Activated effector memory CD4-positive, alpha-beta T cell treated with anti-CD3 and anti-CD28 coated beads, Interleukin-2, amount 50 U/mL, for 16 hours (primary cell): ENCODE data around the gene ZW10.
"Not testable (repeated sequence)": the region's sequence is repeated elsewhere in the genome, so short reads cannot be mapped to it uniquely, and the experiment has no call there.

ENCODE experiments used
- DNase-seq: peaks from one replicate; pipeline ENCODE4 v3.0.0-alpha.2; 2020

The ZW10 gene, protein sequence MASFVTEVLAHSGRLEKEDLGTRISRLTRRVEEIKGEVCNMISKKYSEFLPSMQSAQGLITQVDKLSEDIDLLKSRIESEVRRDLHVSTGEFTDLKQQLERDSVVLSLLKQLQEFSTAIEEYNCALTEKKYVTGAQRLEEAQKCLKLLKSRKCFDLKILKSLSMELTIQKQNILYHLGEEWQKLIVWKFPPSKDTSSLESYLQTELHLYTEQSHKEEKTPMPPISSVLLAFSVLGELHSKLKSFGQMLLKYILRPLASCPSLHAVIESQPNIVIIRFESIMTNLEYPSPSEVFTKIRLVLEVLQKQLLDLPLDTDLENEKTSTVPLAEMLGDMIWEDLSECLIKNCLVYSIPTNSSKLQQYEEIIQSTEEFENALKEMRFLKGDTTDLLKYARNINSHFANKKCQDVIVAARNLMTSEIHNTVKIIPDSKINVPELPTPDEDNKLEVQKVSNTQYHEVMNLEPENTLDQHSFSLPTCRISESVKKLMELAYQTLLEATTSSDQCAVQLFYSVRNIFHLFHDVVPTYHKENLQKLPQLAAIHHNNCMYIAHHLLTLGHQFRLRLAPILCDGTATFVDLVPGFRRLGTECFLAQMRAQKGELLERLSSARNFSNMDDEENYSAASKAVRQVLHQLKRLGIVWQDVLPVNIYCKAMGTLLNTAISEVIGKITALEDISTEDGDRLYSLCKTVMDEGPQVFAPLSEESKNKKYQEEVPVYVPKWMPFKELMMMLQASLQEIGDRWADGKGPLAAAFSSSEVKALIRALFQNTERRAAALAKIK

DNA sequence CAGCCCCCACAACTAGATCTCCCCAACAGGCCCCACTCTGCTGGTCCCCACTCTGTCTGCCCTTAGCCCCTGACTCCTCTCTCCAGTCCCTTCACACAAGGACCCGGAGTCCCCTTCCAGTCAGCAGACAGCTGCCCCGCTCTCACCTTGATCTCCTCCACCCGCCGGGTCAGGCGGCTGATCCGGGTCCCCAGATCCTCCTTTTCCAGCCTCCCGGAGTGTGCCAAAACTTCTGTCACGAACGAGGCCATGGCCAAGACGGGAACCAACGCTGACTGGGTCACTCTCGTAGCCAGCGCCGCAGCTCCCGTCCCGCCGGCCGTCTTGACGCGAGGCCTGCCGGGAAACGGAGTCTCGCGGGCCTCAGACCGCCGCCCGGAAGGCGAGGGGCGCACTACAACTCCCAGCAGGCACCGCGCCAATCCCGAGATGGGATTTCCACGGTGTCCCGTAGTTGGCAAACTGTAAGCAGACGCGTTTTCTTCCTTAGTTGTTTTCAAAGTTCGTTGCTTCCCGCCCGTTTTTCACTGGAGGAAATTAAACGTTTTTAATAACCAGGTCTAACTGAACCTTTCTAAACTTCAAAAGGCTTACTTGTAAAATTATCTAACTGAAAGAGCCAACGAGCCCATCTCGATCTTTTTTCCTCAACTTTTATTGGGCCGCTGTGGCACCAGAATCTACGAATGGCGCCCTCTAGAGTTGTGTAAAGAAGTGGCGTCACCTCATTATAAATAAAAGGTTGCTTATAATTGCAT lies at the start of gene ZW10:
Gene ZW10 (minus strand): TSS at position 277 of the 758 bp plus-strand sequence. CDS start 26 bp downstream, at position 251.
- peak; percentile 98 for DNase-seq

DNA sequence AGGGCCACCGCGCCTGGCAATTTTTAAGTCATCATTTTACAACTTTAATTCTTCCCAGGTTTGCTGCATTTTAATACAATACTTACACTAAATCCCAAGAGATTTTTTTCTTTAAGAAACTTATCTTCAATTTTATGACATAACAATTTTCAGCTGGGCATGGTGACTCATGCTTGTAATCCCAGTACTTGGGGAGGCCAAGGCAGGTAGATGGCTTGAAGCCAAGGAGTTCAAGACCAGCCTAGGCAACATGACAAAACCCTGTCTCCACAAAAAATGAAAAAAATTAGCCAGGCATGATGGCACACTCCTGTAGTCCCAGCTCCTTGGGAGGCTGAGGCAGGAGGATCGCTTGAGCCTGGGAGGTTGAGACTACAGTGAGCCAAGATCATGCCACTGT lies 44.9 kb upstream of the ZW10 start:
- DNase-seq: no peak

DNA sequence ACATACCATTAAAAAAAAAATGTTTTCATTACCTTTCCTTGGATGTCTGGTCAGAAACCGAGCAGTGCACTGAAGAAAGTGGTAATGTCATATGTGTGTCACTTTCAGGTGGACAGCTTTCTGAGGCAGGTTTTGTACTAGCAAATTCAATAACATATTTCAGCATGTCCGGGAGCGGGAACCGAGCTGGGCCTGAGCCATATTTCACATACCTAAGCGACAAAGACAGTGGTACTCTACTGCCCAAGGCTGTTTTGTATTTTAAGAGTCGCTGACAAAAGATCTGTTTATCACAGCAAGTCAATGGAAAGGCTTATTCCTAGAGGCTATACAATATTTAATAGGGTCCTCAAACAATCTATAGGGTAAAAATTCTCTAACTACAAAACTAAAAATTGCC lies 44.1 kb upstream of the ZW10 start:
- DNase-seq: no peak

DNA sequence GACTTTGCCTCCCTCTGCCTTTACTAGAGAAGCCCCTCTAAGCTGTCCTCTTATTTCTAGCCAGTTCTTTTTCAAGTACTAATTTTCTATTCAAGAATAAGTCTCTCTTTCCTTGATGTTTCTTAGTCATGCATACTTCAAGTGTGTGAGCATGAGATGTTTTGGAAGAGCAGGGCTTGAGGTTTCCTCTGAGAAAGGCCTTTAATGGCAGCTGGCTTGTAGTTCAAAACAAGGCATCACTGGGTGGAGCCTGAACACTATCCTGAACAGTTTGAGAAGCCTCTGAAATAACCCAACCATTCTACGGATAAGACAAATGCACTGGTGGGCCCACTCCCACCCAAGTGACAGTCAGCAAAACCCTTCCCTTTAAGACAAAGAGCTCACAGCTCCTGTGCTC lies 43.7 kb upstream of the ZW10 start:
- DNase-seq: no peak

DNA sequence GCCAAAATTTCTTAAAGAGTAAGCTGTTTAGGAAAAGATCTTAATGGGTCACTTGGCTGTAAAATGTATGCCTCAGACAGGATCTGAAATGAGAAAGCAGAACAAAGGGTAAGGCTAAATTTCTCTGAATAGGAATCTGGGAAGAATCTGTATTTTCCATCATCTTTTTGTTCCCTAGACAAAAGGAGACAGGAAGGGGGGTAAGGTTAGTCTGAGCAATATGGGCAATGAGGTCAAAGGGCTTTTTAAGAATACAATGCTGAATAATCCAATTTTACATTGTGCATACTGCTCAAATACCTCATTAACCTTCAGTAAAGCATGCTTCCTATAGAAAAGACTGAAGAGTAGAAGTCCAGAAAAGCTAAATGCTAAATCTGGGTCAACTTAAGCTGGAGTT lies 40.7 kb upstream of the ZW10 start:
- no peak for DNase-seq

DNA sequence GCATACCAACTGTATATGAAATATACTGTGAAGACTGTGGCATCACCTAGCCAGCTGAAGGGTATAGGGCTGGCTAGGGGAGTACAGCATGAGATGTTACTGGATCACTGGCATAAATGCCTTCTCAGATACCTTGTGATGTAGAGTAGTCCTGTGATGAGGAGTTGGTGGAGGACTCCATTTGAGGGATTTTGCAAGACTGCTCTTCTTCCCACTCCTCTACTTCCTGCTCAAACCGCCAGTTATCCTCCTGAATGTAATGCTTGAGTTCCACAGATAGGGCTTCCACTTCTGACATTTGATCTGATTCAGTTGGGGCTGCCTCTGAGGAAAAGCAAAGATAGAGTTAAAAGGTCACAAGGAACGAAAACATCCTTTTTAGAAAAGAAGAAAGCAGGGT lies 35.4 kb upstream of the ZW10 start:
- DNase-seq: no peak

DNA sequence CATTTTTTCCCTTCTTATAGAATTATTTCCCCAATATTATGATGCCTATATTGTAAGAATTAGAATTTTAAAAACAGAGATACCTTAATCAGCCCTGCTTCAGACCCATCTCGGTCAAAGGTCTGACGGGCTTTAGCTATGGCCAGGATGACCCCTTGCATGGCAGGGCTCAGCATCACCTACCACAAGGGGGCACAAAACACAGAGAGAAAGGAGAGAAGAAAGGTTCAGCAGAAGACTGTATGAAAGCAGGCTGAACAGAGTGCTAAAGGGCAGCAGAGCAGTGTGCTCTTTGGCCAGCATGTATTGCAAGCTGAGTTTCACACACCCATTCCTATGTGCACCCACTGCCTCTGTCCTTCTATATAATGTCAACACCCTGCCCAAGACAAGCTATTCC lies 32.9 kb upstream of the ZW10 start:
- DNase-seq: no peak

DNA sequence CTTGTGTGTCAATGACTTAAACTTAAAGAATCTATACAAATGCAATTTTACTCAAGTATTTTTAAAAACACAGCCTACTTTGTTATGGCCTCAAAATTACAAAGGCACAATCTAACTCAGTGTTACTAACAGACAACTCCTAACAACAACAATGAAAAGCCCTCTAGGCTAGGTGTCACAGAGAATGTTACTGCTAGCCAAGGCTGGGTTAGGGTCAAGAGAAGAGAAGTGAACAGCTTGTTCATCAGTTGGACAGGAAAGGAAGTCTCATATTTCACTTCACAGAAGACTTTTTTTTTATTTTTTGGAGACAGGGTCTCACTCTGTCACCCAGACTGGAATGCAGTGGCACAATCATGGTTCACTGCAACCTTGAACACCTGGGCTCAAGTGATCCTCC lies 32.1 kb upstream of the ZW10 start:
- no peak for DNase-seq

DNA sequence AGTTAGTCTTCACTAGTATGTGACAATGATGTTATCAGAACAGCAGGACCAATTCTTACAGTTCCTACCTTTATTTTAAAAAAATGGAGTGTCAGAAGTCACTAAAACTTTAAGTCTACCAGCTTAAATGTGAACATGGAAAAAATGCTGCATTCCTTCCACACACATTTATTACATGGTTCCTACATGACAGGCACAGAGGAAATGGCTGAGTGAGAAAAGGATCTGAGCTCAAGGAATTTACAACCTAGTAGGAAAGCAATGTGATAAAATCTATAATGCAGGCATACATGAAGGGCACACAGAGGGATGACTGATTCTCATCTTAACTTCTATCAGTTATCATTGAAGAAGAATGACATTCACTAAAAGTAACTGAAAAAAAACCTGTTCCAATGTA lies 29.1 kb upstream of the ZW10 start:
- DNase-seq: no peak

DNA sequence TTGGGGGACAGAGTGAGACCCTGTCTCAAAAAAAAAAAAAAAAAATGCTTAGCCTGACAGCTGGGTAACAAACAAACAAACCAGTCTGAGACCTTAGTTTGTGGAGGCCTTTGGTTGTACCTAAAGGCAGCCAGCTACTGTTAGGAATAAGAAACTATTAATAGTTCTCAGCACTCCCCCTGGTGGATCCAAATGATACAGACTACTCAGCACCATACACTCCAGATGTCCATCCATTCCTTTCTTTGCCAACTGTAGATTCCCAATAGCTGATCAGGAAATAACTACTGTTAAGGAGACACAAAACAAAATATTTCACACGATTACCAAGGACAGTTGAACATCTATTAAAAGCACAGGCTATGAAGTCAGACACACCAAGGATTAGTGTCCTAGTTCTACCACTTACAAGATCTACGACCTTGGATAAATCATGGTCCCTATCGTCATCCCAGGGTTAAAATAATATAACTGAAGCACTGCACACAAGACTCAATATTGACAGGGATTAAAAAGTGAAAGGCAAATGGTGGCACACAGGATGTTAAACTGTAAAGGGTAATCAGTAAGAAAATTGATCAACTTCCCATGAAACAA lies 23.3 kb upstream of the ZW10 start:
- DNase-seq: no peak

DNA sequence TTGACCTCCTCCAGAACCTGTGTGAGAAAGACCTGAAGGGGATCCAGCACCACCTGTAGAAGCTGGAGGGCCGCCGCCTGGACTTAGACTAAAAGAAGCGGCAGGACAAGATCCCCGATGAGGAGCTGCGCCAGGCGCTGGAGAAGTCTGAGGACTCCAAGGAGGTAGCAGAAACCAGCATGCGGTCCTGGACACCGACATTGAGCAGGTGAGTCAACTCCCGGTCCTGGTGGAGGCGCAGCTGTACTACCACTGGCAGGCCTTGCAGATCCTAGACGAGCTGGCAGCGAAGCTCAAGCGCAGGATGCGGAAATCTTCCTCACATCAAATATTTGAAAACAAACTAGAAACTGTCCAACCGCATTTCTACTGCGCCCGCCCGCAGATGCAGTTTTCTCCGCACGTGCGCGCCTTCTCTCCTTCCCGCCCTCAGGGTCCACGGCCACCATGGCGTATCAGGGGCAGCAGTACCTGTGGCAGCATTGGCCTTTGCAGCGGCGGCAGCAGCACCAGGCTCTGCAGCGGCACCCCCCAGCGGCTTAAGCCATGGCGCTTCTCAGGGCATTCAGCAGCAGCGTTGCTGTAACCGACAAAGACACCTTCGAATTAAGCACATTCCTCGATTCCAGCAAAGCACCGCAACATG lies 16.3 kb upstream of the ZW10 start:
- DNase-seq: no peak

DNA sequence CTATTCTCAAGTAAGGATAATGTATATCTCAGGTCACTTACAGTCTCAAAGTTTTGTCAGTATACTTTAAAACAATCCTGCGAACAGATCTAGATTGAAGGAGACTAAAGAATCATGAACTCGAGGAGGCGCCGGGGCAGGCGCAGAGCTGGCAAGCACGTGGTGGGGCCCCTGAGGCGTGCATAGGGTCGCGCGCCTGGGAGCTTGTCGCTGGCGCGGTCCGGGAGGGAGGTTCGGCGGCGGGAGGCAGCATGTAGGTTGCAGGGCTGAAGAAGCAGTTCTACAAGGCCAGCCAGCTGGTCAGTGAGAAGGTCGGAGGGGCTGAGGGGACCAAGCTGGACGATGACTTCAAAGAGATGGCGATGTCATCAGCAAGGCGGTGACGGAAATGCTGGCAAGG lies 15.5 kb upstream of the ZW10 start:
- DNase-seq: not testable (repeated sequence)

DNA sequence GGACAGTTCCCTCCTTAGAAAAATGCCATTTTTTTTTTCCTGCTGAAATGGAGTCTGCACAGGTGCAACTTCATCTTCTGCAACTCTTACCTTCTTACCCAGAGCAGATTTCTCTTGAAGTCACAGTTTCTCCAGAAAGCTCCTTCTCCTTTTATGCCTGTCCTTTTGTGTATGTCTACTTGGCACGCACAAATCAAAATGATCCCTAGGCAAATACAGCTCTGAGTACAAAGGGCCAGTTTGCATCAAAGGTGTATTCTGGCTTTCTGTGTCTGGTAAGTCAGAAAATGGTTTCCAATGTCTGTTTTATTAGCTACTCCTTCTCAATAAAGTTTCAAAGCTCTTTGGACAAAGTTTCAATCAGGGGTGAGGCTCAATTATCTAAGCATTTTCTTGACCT lies 8.6 kb upstream of the ZW10 start:
- no peak for DNase-seq

DNA sequence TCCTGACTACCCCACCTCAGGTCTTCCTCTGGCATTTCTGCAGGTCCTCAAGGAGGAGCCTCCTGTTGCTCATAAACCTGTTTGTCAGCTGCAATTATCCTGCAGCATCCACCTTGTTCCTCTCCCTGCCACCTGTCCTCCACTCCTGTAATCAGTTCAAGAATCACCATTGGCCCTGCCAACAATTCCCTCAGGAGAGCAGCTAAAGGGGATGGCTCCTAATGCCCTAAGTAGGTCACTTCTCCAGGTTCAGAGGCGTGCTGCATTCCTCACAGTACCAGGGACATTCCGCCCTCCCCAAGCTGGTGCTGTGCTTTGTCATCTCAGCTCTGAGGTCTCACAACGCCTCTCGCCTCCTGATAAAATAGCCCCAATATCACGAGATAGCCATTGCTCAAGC lies 8.2 kb upstream of the ZW10 start:
- no peak for DNase-seq

DNA sequence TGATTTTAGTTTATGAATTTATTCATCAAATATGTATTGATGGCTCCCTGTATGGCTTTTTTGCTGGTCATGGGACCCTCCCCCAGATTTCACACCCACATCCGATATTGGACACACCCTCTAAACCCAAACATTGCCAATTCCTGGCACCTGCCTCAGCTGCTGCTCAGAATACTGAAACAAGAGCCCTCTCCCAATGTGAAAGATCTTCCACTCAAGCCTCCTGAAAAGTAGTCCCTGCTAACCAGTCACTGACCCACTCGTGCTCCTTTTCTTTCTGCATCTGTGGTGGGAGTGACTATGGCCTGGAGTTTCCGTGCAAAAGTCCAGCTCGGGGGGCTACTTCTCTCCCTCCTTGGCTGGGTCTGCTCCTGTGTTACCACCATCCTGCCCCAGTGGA lies 6.0 kb upstream of the ZW10 start, which contains the start of gene CLDN25:
Gene CLDN25 (plus strand): TSS at position 301 of the 400 bp plus-strand sequence. CDS start 0 bp downstream, at position 301.
- no peak for DNase-seq

DNA sequence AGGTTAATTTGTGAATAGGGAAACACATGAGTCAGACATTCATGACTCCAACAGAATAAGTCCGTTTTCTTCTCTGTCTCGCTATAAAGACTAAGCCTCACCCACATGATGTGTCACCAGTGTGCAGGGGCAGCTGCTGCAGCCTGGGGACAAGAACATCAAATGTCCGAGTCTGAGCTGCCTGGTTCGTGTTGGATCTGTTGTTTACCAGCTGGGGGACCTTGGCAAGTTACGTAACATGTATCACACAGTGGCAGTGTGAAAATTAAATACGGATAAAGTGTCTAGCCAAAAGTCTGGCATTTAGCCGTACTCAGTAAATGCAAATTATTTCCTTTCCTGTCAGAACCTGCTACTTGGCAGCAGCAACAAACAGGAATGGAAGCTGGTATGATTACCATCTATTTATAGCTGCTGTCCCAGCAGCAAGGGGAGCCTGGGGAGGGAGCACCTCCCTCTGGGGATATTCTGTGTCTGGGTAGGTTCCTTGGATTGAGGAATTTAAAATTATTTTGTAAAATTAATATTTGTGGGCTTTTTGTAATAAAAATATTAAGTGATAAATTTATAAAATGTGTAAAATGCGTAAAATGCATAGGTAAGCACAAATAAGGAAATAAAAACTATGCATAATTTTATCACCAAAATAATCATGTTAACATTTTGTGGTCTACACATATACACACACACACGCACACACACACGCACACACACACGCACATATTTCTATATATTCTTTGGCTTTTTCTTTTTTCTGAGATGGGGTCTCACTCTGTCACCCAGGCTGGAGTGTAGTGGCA lies 4.8 kb upstream of the ZW10 start:
- DNase-seq: no peak

DNA sequence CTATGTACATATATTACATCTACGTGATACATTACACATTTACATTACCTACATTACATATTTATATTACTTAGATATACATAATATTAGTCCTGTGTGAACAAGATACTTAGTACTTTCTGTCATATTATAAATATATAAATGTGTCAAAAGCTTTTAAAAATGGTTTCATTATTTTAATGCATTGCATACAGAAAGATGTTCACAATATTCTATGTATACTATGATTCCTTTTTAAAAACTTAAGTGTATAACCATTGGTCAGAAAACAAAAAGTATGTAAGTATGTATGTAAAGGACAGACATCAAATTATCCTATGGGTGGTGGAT lies 647 bp upstream of the ZW10 start:
- no peak for DNase-seq

DNA sequence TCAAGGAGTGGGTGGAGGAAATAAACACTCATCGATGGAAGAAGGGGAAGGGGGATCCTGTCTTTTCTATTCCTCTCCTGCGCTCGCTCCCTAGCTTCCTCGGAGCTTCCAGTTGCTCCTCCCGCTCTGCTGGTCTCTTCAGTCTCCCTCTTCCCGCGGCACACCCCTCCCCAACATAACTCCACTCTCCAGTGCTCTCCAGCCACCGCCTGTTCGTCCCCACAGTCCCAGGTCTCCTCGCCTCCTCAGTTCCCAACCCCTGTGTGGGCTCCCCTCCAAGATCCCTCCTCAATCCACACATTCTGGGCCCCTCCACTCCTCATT lies 438 bp downstream of the ZW10 start:
- DNase-seq: no peak

DNA sequence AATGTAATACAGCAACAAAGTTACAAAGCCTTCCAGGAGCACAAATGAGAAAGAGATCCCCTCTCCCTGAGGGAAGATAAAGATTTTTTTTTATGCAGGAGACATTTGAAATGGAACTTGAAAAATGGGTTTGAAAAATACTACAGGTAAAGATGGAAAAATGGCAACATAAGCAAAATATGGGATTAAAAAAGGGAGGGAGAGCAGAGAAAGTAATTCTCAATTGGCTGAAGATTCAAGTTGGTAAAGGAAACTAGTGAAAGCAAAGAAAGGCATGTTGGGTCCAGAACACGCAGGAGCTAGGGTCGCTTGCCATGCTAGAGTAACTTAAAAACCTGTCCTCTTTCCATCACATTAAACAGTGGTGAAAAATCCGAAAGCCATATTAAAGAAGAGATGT lies 1.5 kb downstream of the ZW10 start:
- no peak for DNase-seq

DNA sequence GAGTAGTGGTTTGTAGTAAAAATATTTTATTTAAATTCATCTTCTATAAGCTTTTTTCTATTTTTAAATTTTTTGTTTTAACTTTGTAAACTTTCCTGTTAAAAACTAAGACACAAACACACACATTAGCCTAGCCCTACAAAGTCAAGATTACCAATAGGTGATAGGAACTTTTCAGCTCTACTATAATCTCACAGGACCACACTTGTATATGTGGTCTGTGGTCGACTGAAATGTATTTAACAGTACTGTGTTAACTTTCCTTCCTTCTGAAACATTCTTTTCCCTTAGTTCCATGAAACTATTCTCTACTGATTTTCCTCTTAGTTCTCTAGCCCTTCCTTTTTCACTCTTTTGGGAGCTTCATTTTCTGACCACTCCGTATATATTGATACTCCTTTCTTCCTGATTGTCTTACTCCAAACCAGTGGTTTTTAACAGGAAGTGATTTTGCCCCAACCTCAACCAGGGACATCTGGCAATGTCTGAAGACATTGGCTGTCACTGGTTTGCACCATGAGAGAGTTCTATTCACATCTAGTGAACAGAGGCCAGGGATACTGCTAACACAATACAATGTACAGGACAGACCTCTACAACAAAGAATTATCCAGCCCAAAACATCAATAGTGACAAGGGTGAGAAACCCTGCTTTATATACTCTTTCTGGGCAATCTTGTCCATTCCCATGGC lies 8.8 kb downstream of the ZW10 start:
- no peak for DNase-seq

DNA sequence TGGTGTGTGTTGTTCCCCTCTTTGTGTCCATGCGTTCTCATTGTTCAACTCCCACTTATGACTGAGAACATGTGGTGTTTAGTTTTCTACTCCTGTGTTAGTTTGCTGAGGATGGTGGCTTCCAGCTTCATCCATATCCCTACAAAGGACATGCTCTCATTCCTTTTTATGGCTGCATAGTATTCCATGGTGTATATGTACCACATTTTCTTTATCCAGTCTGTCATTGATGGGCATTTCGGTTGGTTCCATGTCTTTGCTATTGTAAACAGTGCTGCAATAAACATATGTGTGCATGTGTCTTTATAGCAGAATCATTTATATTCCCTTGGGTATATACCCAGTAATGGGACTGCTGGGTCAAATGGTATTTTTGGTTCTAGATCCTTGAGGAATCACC lies 10.5 kb downstream of the ZW10 start:
- DNase-seq: not testable (repeated sequence)
